SK-N-MC (cell line): Measurements from ENCODE around the gene MCC.

Source experiments
- DNase-seq: peaks from one replicate; pipeline ENCODE4 v3.0.0-alpha.2; 2011; ENCODE audit warnings: low read depth, low spot score
- H3K27ac ChIP-seq: fragments of 200-600 bp; sonication (generic); 2 replicates; pipeline ENCODE4 v1.5.1; 2016; ENCODE audit warnings: mixed run types
- H3K36me3 ChIP-seq: fragments of 200-600 bp; sonication (generic); 2 replicates; pipeline ENCODE4 v1.6.1; 2017; ENCODE audit warnings: antibody characterized with exemption, low read length, mixed read lengths; ENCODE audit not compliant: insufficient read depth
- H3K4me3 ChIP-seq: fragments of 200-600 bp; sonication (generic); 2 replicates; pipeline ENCODE4 v1.5.1; 2016
- H3K9ac ChIP-seq: fragments of 200-600 bp; sonication (generic); 2 replicates; pipeline ENCODE4 v1.8.0; 2017; ENCODE audit warnings: mixed run types, mixed read lengths; ENCODE audit not compliant: insufficient read length
- H3K9me3 ChIP-seq: fragments of 200-600 bp; sonication (generic); 2 replicates; pipeline ENCODE4 v1.6.1; 2017; ENCODE audit warnings: low read depth, mild to moderate bottlenecking, antibody characterized with exemption, low read length, moderate library complexity, mixed read lengths
- EZH2 ChIP-seq: fragments of 200-600 bp; sonication (generic); IDR thresholded peaks from one replicate; pipeline ENCODE4 v1.6.1; 2017; ENCODE audit warnings: antibody characterized with exemption
- FOXP2 ChIP-seq: optimal IDR thresholded peaks from 2 replicates; pipeline ENCODE3; 2011; ENCODE audit warnings: mild to moderate bottlenecking, moderate library complexity; ENCODE audit not compliant: insufficient read depth; ENCODE audit errors: extremely low read length, control extremely low read depth
- POLR2AphosphoS5 ChIP-seq: IDR thresholded peaks from 2 replicates; pipeline ENCODE4 v1.6.1; 2012; ENCODE audit warnings: mild to moderate bottlenecking, low read depth, low read length, borderline replicate concordance

MCC gene

GRCh38 chr5:113337515-113338415, 150.5 kb downstream of the MCC start:
- Histone ChIP-seq H3K36me3 (no peaks in the 10 kb centered on the region), H3K4me3 (no peak overlapping the region), H3K9me3 (no peaks in the 10 kb centered on the region), H3K27ac (no peak overlapping the region), H3K9ac (no peak overlapping the region)
- TF ChIP-seq FOXP2, result no peak
- no peak for TF ChIP-seq EZH2
- no peak for DNase-seq

DNA sequence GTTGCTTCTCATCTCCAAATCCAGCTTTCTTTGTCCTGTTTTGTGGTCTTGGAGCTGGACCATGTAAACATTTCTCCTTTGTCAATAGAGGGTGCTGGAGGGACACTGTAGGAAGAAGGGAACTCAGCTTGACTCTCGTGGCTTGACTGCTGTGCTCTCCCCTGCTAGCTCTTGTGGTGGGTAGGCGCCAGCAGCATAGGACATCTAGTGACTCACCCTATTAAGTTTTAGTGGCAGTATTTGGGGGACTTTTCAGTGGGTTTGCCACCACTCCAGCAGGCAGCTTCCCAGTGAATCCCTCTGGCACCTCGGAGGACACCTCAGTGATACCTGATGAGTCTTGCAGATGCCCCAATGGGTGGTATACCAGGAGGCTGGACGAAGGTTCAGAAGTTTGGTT, 151.3 kb downstream of the MCC start:
- TF ChIP-seq EZH2, result no peak
- no peak for TF ChIP-seq FOXP2
- no peak for TF ChIP-seq POLR2AphosphoS5
- Histone ChIP-seq H3K9ac (no peak overlapping the region), H3K4me3 (no peak overlapping the region), H3K9me3 (no peaks in the 10 kb centered on the region), H3K36me3 (no peaks in the 10 kb centered on the region), H3K27ac (no peak overlapping the region)
- no peak for DNase-seq

- Histone ChIP-seq H3K9me3 (no peaks in the 10 kb centered on the region), H3K9ac (no peak overlapping the region), H3K27ac (no peak overlapping the region), H3K4me3 (no peak overlapping the region), H3K36me3 (no peaks in the 10 kb centered on the region)
- TF ChIP-seq EZH2 (no peak), FOXP2 (no peak), POLR2AphosphoS5 (no peak)
- no peak for DNase-seq
Observed at GRCh38 chr5:113333411-113333810, 154.8 kb downstream of the MCC start.

- TF ChIP-seq FOXP2, result no peak
- TF ChIP-seq POLR2AphosphoS5, result no peak
- TF ChIP-seq EZH2, result no peak
- no peak overlapping the region for H3K4me3 ChIP-seq
- H3K27ac ChIP-seq, result no peak overlapping the region
- H3K9ac ChIP-seq, result no peak overlapping the region
- DNase-seq, result no peak
- no peaks in the 10 kb centered on the region for H3K9me3 ChIP-seq
- H3K36me3 ChIP-seq, result no peaks in the 10 kb centered on the region
Observed at GRCh38 chr5:113331209-113331551, 157.1 kb downstream of the MCC start.

GRCh38 chr5:113330533-113331208, 157.6 kb downstream of the MCC start:
- H3K27ac ChIP-seq, result no peak overlapping the region
- peak; percentile 24 for DNase-seq
- no peak overlapping the region for H3K9ac ChIP-seq

DNA sequence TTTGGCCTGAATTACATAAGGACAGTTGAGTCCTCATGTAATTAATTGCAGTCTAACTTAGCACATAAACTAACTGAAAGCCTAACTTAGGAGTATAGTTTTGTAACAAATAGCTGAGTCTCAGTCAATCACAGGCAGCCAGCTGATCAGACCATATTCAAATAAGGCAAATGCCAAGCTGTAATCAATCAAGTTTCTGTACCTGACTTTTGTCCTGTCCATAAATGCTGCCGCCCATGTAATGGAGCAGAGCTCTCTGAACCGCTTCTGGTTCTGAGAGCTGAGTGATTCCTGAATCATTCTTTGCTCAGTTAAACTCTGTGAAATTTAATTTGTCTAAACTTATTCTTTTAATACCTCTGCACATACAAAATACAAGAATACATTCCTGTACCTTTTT, 158.3 kb downstream of the MCC start:
- DNase-seq, result no peak
- Histone ChIP-seq H3K9ac (no peak overlapping the region), H3K9me3 (no peaks in the 10 kb centered on the region), H3K27ac (no peak overlapping the region), H3K36me3 (no peaks in the 10 kb centered on the region), H3K4me3 (no peak overlapping the region)
- no peak for TF ChIP-seq FOXP2
- TF ChIP-seq POLR2AphosphoS5, result no peak
- TF ChIP-seq EZH2, result no peak

More at GRCh38 chr5:113330533-113331208, 157.6 kb downstream of the MCC start:
- Histone ChIP-seq H3K4me3 (no peak overlapping the region), H3K9me3 (no peaks in the 10 kb centered on the region), H3K36me3 (no peaks in the 10 kb centered on the region)
- TF ChIP-seq EZH2 (no peak), POLR2AphosphoS5 (no peak), FOXP2 (no peak)

GRCh38 chr5:113325054-113325453, 163.2 kb downstream of the MCC start:
- Histone ChIP-seq H3K9ac (no peak overlapping the region), H3K27ac (no peak overlapping the region), H3K9me3 (no peaks in the 10 kb centered on the region), H3K4me3 (no peak overlapping the region), H3K36me3 (no peaks in the 10 kb centered on the region)
- TF ChIP-seq FOXP2 (no peak), POLR2AphosphoS5 (no peak), EZH2 (no peak)
- DNase-seq, result no peak

- H3K9ac ChIP-seq, result no peak overlapping the region
- H3K36me3 ChIP-seq, result no peaks in the 10 kb centered on the region
- DNase-seq, result no peak
- H3K9me3 ChIP-seq, result no peaks in the 10 kb centered on the region
- no peak overlapping the region for H3K4me3 ChIP-seq
- TF ChIP-seq FOXP2 (no peak), EZH2 (no peak), POLR2AphosphoS5 (no peak)
- H3K27ac ChIP-seq, result no peak overlapping the region
Observed at GRCh38 chr5:113321276-113321675, 167.0 kb downstream of the MCC start.
